Kidney (tissue), 14 donors: ENCODE measurements around the gene PTTG1. TPM values are rescaled to one million over a fixed set of nuclear protein-coding genes. Genes with fewer than 3 reads are reported as not detected.

ENCODE experiments used
- DNase-seq, 5 donors: peaks; one replicate each; pipeline ENCODE4 v3.0.0-alpha.2; 2013 to 2020
- FAIRE-seq: peaks from 2 replicates; lab custom pipeline; 2012; peaks lifted over from hg19 to GRCh38; lab: Jason Lieb, UNC
- H3K27ac ChIP-seq, 2 donors: one replicate each; pipeline ENCODE4 v1.7.0; 2013; ENCODE audit warnings: low read depth in 2 of 2, low read length in 2 of 2, inconsistent platforms in 1 of 2
- H3K27me3 ChIP-seq: one replicate; pipeline ENCODE4 v1.7.1; 2013; ENCODE audit warnings: low read length, inconsistent platforms; ENCODE audit not compliant: control insufficient read depth, insufficient read depth
- H3K36me3 ChIP-seq, 3 donors: one replicate each; pipeline versions ENCODE4 v1.7.0 to v1.7.1; 2013; ENCODE audit warnings: low read length in 3 of 3, control low read depth in 1 of 3, inconsistent platforms in 1 of 3; ENCODE audit not compliant: insufficient read depth in 3 of 3, control insufficient read depth in 2 of 3
- H3K4me1 ChIP-seq, 3 donors: one replicate each; pipeline versions ENCODE4 v1.7.0 to v1.7.1; 2013; ENCODE audit warnings: low read length in 3 of 3, inconsistent platforms in 1 of 3, low read depth in 1 of 3; ENCODE audit not compliant: control insufficient read depth in 2 of 3, insufficient read depth in 2 of 3
- H3K4me3 ChIP-seq, 3 donors: one replicate each; pipeline versions ENCODE4 v1.7.0 to v1.8.1; 2013; ENCODE audit warnings: low read length in 3 of 3, control low read depth in 1 of 3, inconsistent platforms in 1 of 3
- H3K9ac ChIP-seq, 3 donors: one replicate each; pipeline versions ENCODE4 v1.7.0 to v1.7.1; 2013; ENCODE audit warnings: low read length in 3 of 3, control low read depth in 1 of 3, inconsistent platforms in 1 of 3
- H3K9me3 ChIP-seq, 3 donors: one replicate each; pipeline versions ENCODE4 v1.7.0 to v1.7.1; 2013; ENCODE audit warnings: low read length in 3 of 3, control low read depth in 1 of 3, inconsistent platforms in 1 of 3; ENCODE audit not compliant: control insufficient read depth in 2 of 3, insufficient read depth in 1 of 3
- CTCF ChIP-seq: IDR thresholded peaks from 3 replicates; pipeline ENCODE4 v1.5.1; 2012; ENCODE audit warnings: mild to moderate bottlenecking, moderate library complexity, borderline replicate concordance; ENCODE audit not compliant: insufficient read depth; ENCODE audit errors: extremely low read depth
- intact Hi-C: fragments of 100-400 bp; cut with DNase I; formaldehyde crosslinking; loops from one replicate; pipeline ENCODE4 v1.11.1; 2022
- polyA plus RNA-seq: library from polyadenylated mRNA; stranded (reverse); fragments of 350-450 nt; fragmentation: Illumina TruSeq; extraction: RNeasy Lipid Tissue Mini Kit (QIAGEN cat#74804); gene quantifications from one replicate; pipeline ENCODE4 v1.2.3, GENCODE V29; 2014; ENCODE audit warnings: low read depth, low replicate concordance; ENCODE audit not compliant: insufficient read depth
- total RNA-seq: library from RNA; stranded (reverse); fragmentation: NEBNext Ultra II Directional; extraction: Animal tissue kit (Norgen Biotek cat#: 25700); gene quantifications from one replicate; pipeline ENCODE4 v1.2.1, GENCODE V29; 2021
- donor health status: control.
- donor health status: control.
- donor health status: control.
- donor health status: control.
- donor health status: control.
- donor health status: DM: yes; HTN: yes; CAD: no.
- donor health status: Normal renal cell carcinoma (clear cell type).

Gene PTTG1
- total and polyA plus RNA-seq, 2 donors from 2014 or later: 2.5 to 4.4 TPM

- FAIRE-seq: no peak
- no peak for DNase-seq
- Histone ChIP-seq H3K27ac (no peak overlapping the region), H3K9me3 (no peaks in the 10 kb centered on the region), H3K36me3 (no peaks in the 10 kb centered on the region), H3K4me3 (no peak overlapping the region), H3K27me3 (no peaks in the 10 kb centered on the region), H3K9ac (no peak overlapping the region), H3K4me1 (peaks cover 0 to 5% (median 0%) of the 10 kb centered on the region in 3 donors)
- no peak for TF ChIP-seq CTCF
- intact Hi-C loops: loop anchor here (10.0 kb wide), 1 partner anchor 62 kb away; no protein-coding TSS in a partner anchor
These were observed 21.3 kb downstream of the PTTG1 start for GRCh38 chr5:160442824-160443431.

GRCh38 chr5:160444407-160444806 is 22.8 kb downstream of the PTTG1 start:
- DNase-seq: no peak
- H3K27ac ChIP-seq: no peak overlapping the region
- no peak overlapping the region for H3K4me3 ChIP-seq
- H3K36me3 ChIP-seq: no peaks in the 10 kb centered on the region
- no peak for FAIRE-seq
- no peaks in the 10 kb centered on the region for H3K27me3 ChIP-seq
- intact Hi-C loops: loop anchor here (10.0 kb wide), 1 partner anchor 60 kb away; no protein-coding TSS in a partner anchor
- H3K4me1 ChIP-seq: no peaks in the 10 kb centered on the region
- no peak for TF ChIP-seq CTCF
- H3K9me3 ChIP-seq: no peaks in the 10 kb centered on the region
- no peak overlapping the region for H3K9ac ChIP-seq

GRCh38 chr5:160445132-160445531 is 23.5 kb downstream of the PTTG1 start:
- intact Hi-C loops: loop anchor here (10.0 kb wide), 1 partner anchor 60 kb away; no protein-coding TSS in a partner anchor
- H3K4me3 ChIP-seq: no peak overlapping the region
- TF ChIP-seq CTCF: no peak
- H3K27ac ChIP-seq: no peak overlapping the region
- H3K4me1 ChIP-seq: no peaks in the 10 kb centered on the region
- DNase-seq: no peak
- no peak overlapping the region for H3K9ac ChIP-seq
- no peaks in the 10 kb centered on the region for H3K36me3 ChIP-seq
- H3K27me3 ChIP-seq: no peaks in the 10 kb centered on the region
- no peaks in the 10 kb centered on the region for H3K9me3 ChIP-seq
- FAIRE-seq: no peak
